Stomach (tissue), 4 donors: ENCODE results near the gene RIMKLB.

Experiments
- POLR2A ChIP-seq, 4 donors: fragments of 450-650 bp; IDR thresholded peaks; one replicate each; pipeline ENCODE4 v1.6.1; 2016; ENCODE audit warnings: antibody characterized with exemption in 4 of 4, control low read depth in 2 of 4, mild to moderate bottlenecking in 1 of 4, moderate library complexity in 1 of 4
- TF ChIP-seq, protein P1 (sequence below), 7 experiments: fragments of 450-650 bp in 4 of 7; fragments of 200-600 bp in 3 of 7; sonication (generic) in 3 of 7; IDR thresholded peaks; one replicate each; pipeline ENCODE4 v1.5.1; 2016 to 2019; ENCODE audit warnings: antibody characterized with exemption in 7 of 7, control low read depth in 2 of 7, mild to moderate bottlenecking in 1 of 7

GRCh38 chr12:8689681-8690080, 8.1 kb upstream of the RIMKLB start:
- no peak for TF ChIP-seq POLR2A (IDR thresholded peaks at IDR 0.05)
- TF ChIP-seq, protein P1, sequence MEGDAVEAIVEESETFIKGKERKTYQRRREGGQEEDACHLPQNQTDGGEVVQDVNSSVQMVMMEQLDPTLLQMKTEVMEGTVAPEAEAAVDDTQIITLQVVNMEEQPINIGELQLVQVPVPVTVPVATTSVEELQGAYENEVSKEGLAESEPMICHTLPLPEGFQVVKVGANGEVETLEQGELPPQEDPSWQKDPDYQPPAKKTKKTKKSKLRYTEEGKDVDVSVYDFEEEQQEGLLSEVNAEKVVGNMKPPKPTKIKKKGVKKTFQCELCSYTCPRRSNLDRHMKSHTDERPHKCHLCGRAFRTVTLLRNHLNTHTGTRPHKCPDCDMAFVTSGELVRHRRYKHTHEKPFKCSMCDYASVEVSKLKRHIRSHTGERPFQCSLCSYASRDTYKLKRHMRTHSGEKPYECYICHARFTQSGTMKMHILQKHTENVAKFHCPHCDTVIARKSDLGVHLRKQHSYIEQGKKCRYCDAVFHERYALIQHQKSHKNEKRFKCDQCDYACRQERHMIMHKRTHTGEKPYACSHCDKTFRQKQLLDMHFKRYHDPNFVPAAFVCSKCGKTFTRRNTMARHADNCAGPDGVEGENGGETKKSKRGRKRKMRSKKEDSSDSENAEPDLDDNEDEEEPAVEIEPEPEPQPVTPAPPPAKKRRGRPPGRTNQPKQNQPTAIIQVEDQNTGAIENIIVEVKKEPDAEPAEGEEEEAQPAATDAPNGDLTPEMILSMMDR (IDR thresholded peaks at IDR 0.05), result no peak
